Measurements from ENCODE around the gene SCUBE2. TPM values are rescaled to one million over a fixed set of nuclear protein-coding genes. Genes with fewer than 3 reads are reported as not detected.
"Not testable (repeated sequence)": the region's sequence is repeated elsewhere in the genome, so short reads cannot be mapped to it uniquely, and the experiment has no call there.

SCUBE2 gene
- total and polyA plus RNA-seq, 2 of the 4 experiments (the other 2 are of a cell fraction) = 0.43 to 0.72 TPM

DNA sequence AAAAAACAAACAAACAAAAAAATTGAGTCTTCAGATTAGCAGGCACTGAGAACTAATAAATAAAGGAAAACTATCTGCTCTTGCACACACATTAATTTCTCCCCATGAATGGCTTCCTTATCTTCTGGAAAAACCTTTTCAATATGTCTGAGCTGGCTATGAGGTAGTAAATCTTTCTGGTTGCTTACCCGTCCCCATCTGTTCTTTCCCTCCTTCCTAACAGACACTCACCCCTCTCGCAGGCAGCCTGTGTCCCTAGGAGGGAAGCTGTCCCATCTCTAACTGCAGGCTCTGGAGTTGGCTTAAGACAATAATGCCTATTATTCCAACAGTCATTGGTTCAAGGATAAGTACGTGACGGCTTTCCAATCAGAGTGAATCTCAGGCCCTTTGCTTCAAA, 8.2 kb upstream of the SCUBE2 start:
- H4K20me1 ChIP-seq (ENCODE audit: insufficient read depth, low read length) = no peaks in the 10 kb centered on the region
- ChIA-PET CTCF (no interaction called here), POLR2A (ENCODE audit: unreplicated experiment) (no interaction called here)
- no peak overlapping the region for H2AK5ac ChIP-seq (ENCODE audit: low read depth, low read length)
- no peaks in the 10 kb centered on the region for H3K9me3 ChIP-seq (ENCODE audit: control insufficient read depth, insufficient read depth, low read length)
- no peak overlapping the region for H2BK20ac ChIP-seq (ENCODE audit: low read depth, low read length)
- peaks cover 2% of the 10 kb centered on the region; the same call in 1 of the 2 replicates for H3K9me1 ChIP-seq (ENCODE audit: insufficient read depth, low read length)
- DNase-seq (no peak), ATAC-seq (ENCODE audit: low read depth) (no peak)
- no peak overlapping the region for H2BK120ac ChIP-seq (ENCODE audit: low read depth, low read length)
- no peaks in the 10 kb centered on the region for H3K36me3 ChIP-seq (ENCODE audit: control insufficient read depth, insufficient read depth, low read length)
- H2BK5ac ChIP-seq (ENCODE audit: low read depth, low read length, poor library complexity, severe bottlenecking) = no peak overlapping the region
- H3K56ac ChIP-seq (ENCODE audit: extremely low read depth, insufficient read depth, low read length) = no peak overlapping the region
- no peak overlapping the region for H4K5ac ChIP-seq (ENCODE audit: low read depth, low read length)
- no peak overlapping the region for H2BK15ac ChIP-seq (ENCODE audit: low read depth, low read length)
- no CpG with 5 or more reads among the region's 4 CpGs for WGBS, 2 experiments (ENCODE audit: extremely low coverage in 2 of 2, insufficient read length in 1 of 2)
- no peak overlapping the region for H4K91ac ChIP-seq (ENCODE audit: insufficient read depth, low read depth, low read length)
- BruUV-seq (replicated peaks) = no TSS peak
- H2AFZ ChIP-seq (replicated peaks; ENCODE audit: low read length, poor library complexity) = no peak overlapping the region
- no peak overlapping the region for H3K9ac ChIP-seq (ENCODE audit: low read depth, low read length)
- TF ChIP-seq ELK1 (IDR thresholded peaks at IDR 0.05; ENCODE audit: borderline replicate concordance, low read depth, low read length) (no peak), CTCF (conservative IDR thresholded peaks at IDR 0.05; ENCODE audit: low read depth, low read length) (no peak)
- H2AK9ac ChIP-seq (replicated peaks; ENCODE audit: low read depth, low read length, poor library complexity) = no peak overlapping the region
- H3K4me1 ChIP-seq (ENCODE audit: control insufficient read depth, insufficient read depth, low read length) = no peaks in the 10 kb centered on the region
- no peak overlapping the region for H3K4ac ChIP-seq (ENCODE audit: low read depth, low read length)
- no peak overlapping the region for H3K4me2 ChIP-seq (ENCODE audit: low read depth, low read length)
- no peak overlapping the region for H4K8ac ChIP-seq (ENCODE audit: low read depth in 2 of 2, low read length in 2 of 2)
- in situ Hi-C loops (cut with MboI; ENCODE audit: low sequenced_read_pairs) (loop anchor here (25.0 kb wide), 1 partner anchor 862 kb away; no protein-coding TSS in a partner anchor), intact Hi-C loops (cut with micrococcal nuclease) (no loop called here), dilution Hi-C loops (cut with HindIII; ENCODE audit: low sequenced_read_pairs, unreplicated experiment) (no loop called here)
- H3K14ac ChIP-seq (replicated peaks; ENCODE audit: low read depth, low read length) = no peak overlapping the region
- H3K23ac ChIP-seq (ENCODE audit: low read depth, low read length) = no peak overlapping the region
- no peaks in the 10 kb centered on the region for H3K79me1 ChIP-seq (ENCODE audit: low read depth in 1 of 2, low read length in 2 of 2)
- H3K27me3 ChIP-seq (ENCODE audit: control insufficient read depth, insufficient read depth, low read length) = no peaks in the 10 kb centered on the region
- H3K27ac ChIP-seq (ENCODE audit: insufficient read depth, low read length) = no peak overlapping the region
- H3K18ac ChIP-seq (ENCODE audit: low read depth, low read length) = no peak overlapping the region
- H3K4me3 ChIP-seq (ENCODE audit: insufficient read depth, low read depth, low read length) = no peak overlapping the region

DNA sequence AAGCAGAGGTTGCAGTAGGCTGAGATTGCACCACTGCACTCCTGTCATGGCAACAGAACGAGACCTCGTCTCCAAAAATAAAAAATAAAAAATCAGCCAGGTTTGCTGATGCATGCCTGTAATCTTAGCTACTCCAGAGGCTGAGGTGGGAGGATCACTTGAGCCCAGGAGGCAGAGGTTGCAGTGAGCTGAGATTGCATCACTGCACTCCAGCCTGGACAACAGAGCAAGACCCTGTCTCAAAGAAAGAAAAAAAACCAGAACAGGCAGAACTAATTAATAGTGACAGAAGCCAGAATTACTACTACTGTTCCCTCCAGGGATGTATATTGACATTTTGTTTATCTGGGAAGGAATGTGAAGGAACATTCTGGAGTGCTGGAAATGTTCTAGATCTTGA, 7.1 kb upstream of the SCUBE2 start:
- H3K14ac ChIP-seq (replicated peaks; ENCODE audit: low read depth, low read length); intact Hi-C loops (cut with micrococcal nuclease); H4K91ac ChIP-seq (ENCODE audit: insufficient read depth, low read depth, low read length); H3K23ac ChIP-seq (ENCODE audit: low read depth, low read length); H2AK5ac ChIP-seq (ENCODE audit: low read depth, low read length); in situ Hi-C loops (cut with MboI; ENCODE audit: low sequenced_read_pairs); H3K36me3 ChIP-seq (ENCODE audit: control insufficient read depth, insufficient read depth, low read length); BruUV-seq (replicated peaks); H3K18ac ChIP-seq (ENCODE audit: low read depth, low read length); H3K9me3 ChIP-seq (ENCODE audit: control insufficient read depth, insufficient read depth, low read length); H2AFZ ChIP-seq (replicated peaks; ENCODE audit: low read length, poor library complexity); H2BK20ac ChIP-seq (ENCODE audit: low read depth, low read length); dilution Hi-C loops (cut with HindIII; ENCODE audit: low sequenced_read_pairs, unreplicated experiment); H2BK15ac ChIP-seq (ENCODE audit: low read depth, low read length); ATAC-seq (ENCODE audit: low read depth); H3K9ac ChIP-seq (ENCODE audit: low read depth, low read length); H3K4me3 ChIP-seq (ENCODE audit: insufficient read depth, low read depth, low read length); H4K5ac ChIP-seq (ENCODE audit: low read depth, low read length); H2BK5ac ChIP-seq (ENCODE audit: low read depth, low read length, poor library complexity, severe bottlenecking); H3K4me1 ChIP-seq (ENCODE audit: control insufficient read depth, insufficient read depth, low read length); H3K27ac ChIP-seq (ENCODE audit: insufficient read depth, low read length); H4K8ac ChIP-seq (ENCODE audit: low read depth in 2 of 2, low read length in 2 of 2); H3K27me3 ChIP-seq (ENCODE audit: control insufficient read depth, insufficient read depth, low read length); POLR2A ChIA-PET (ENCODE audit: unreplicated experiment); DNase-seq; H3K4ac ChIP-seq (ENCODE audit: low read depth, low read length); H4K20me1 ChIP-seq (ENCODE audit: insufficient read depth, low read length); H3K79me1 ChIP-seq (ENCODE audit: low read depth in 1 of 2, low read length in 2 of 2); H3K9me1 ChIP-seq (ENCODE audit: insufficient read depth, low read length); H2AK9ac ChIP-seq (replicated peaks; ENCODE audit: low read depth, low read length, poor library complexity); H3K56ac ChIP-seq (ENCODE audit: extremely low read depth, insufficient read depth, low read length); H3K4me2 ChIP-seq (ENCODE audit: low read depth, low read length); H2BK120ac ChIP-seq (ENCODE audit: low read depth, low read length): not testable (repeated sequence)
- CTCF ChIA-PET = interaction anchor here (0.8 kb wide), 1 partner anchor 39 kb away, joined by 3 read pairs; no protein-coding TSS in a partner anchor
- WGBS, 2 experiments (ENCODE audit: extremely low coverage in 2 of 2, insufficient read length in 1 of 2) = no CpG with 5 or more reads among the region's 2 CpGs

All from IMR-90 (cell line).